ENCODE data around the gene ERBB4. TPM values are rescaled to one million over a fixed set of nuclear protein-coding genes. Genes with fewer than 3 reads are reported as not detected.
A peak's percentile ranks its signal among the peaks of the same experiment; 100 is the strongest.

The ERBB4 gene
- total and polyA plus RNA-seq, 2 of the 8 experiments (the other 6 are each of a cell fraction or from before 2014, with no cell fraction given), result 0.34 to 1.3 TPM

GRCh38 chr2:211833582-211834279 is 704.9 kb downstream of the ERBB4 start:
- H2BK120ac ChIP-seq (replicated peaks; ENCODE audit: low read depth, low read length), result no peak overlapping the region
- POLR2A ChIA-PET (ENCODE audit: partially characterized antibody), result no interaction called here
- no peak overlapping the region for H2BK12ac ChIP-seq (ENCODE audit: low read depth, low read length)
- H2AFZ ChIP-seq (ENCODE audit: low read length), result no peak overlapping the region
- no peak overlapping the region for H2BK20ac ChIP-seq (ENCODE audit: low read length)
- no peak overlapping the region for H4K5ac ChIP-seq (ENCODE audit: insufficient read length, low read depth, low read length)
- peak overlapping the region in 1 of 4 experiments; percentile 34; a peak in 1 of 7 replicates for H3K9ac ChIP-seq (replicated peaks in 1 of 4; ENCODE audit: extremely low read depth in 1 of 4, low read depth in 3 of 4, low read length in 3 of 4)
- FAIRE-seq, result no peak
- H4K20me1 ChIP-seq (replicated peaks in 1 of 2; ENCODE audit: control insufficient read depth in 1 of 2, insufficient read depth in 2 of 2, low read length in 2 of 2), result no peaks in the 10 kb centered on the region
- no peaks in the 10 kb centered on the region for H3K79me1 ChIP-seq (ENCODE audit: low read depth, low read length)
- no peaks in the 10 kb centered on the region for H3K23me2 ChIP-seq (ENCODE audit: low read depth, low read length)
- H3K79me2 ChIP-seq (ENCODE audit: control insufficient read depth in 1 of 2, insufficient read depth in 2 of 2, low read length in 2 of 2), result no peaks in the 10 kb centered on the region
- no peak overlapping the region for H2BK15ac ChIP-seq (ENCODE audit: low read length)
- no peak overlapping the region for H3K14ac ChIP-seq (ENCODE audit: insufficient read length)
- no peaks in the 10 kb centered on the region for H3K9me3 ChIP-seq (ENCODE audit: insufficient read depth in 2 of 2, low read depth in 1 of 2, low read length in 1 of 2)
- no peak overlapping the region for H3K4ac ChIP-seq (replicated peaks; ENCODE audit: insufficient read length, low read depth, low read length)
- H3K23ac ChIP-seq (ENCODE audit: insufficient read length), result no peak overlapping the region
- H4K91ac ChIP-seq (replicated peaks; ENCODE audit: insufficient read length, low read length), result no peak overlapping the region
- no peak overlapping the region for H3K4me3 ChIP-seq (ENCODE audit: extremely low read depth in 1 of 4, insufficient read depth in 2 of 4, low read depth in 3 of 4, low read length in 4 of 4)
- CTCF ChIA-PET (ENCODE audit: partially characterized antibody), result interaction anchor here (0.6 kb wide), 1 partner anchor 88 kb away, joined by 4 read pairs; no protein-coding TSS in a partner anchor
- WGBS, 2 experiments (ENCODE audit: extremely low coverage in 1 of 2, insufficient coverage in 1 of 2, insufficient read length in 1 of 2, insufficient replicate concordance in 2 of 2, low coverage in 1 of 2, low lambda C conversion rate in 2 of 2, missing lambda C conversion rate in 1 of 2), result 63% methylated on average over 4 of the region's 4 CpGs; no CpG with 5 or more reads in 1 of the 2 experiments
- H3K18ac ChIP-seq (ENCODE audit: extremely low read depth, low read length), result no peak overlapping the region
- no peaks in the 10 kb centered on the region for H3K4me1 ChIP-seq (replicated peaks in 1 of 4; ENCODE audit: control insufficient read depth in 3 of 4, insufficient read depth in 4 of 4, low read length in 3 of 4)
- no peaks in the 10 kb centered on the region for H3K36me3 ChIP-seq (ENCODE audit: control insufficient read depth in 2 of 4, insufficient read depth in 4 of 4, low read length in 3 of 4)
- no peak overlapping the region for H2BK5ac ChIP-seq (ENCODE audit: low read depth, low read length)
- no peak overlapping the region for H3K27ac ChIP-seq (ENCODE audit: low read depth, low read length)
- no peaks in the 10 kb centered on the region for H3K27me3 ChIP-seq (replicated peaks in 1 of 4; ENCODE audit: control insufficient read depth in 3 of 4, extremely low read depth in 1 of 4, insufficient read depth in 3 of 4, low read length in 3 of 4)
- H3K4me2 ChIP-seq (ENCODE audit: insufficient read depth in 1 of 2, low read depth in 2 of 2, low read length in 2 of 2), result no peak overlapping the region
- H4K8ac ChIP-seq (ENCODE audit: extremely low read depth, insufficient read depth, low read length), result no peak overlapping the region
- no peak overlapping the region for H3K56ac ChIP-seq (replicated peaks; ENCODE audit: insufficient read length, low read depth, low read length)
- H2AK5ac ChIP-seq (ENCODE audit: low read depth, low read length), result no peak overlapping the region
- DNase-seq (ENCODE audit: low read depth in 1 of 2, low spot score in 2 of 2), result no peak
- TF ChIP-seq CEBPB (IDR thresholded peaks at IDR 0.05; ENCODE audit: low read depth, low read length), result no peak
- TF ChIP-seq TCF12 (IDR thresholded peaks at IDR 0.05; ENCODE audit: low read depth, low read length), result no peak
- no peak for TF ChIP-seq CHD1 (IDR thresholded peaks at IDR 0.05; ENCODE audit: low read depth, low read length)
- no peak for TF ChIP-seq E2F6 (IDR thresholded peaks at IDR 0.05)
- no peak for TF ChIP-seq TEAD4 (IDR thresholded peaks at IDR 0.05; ENCODE audit: low read depth, low read length)
- no peak for TF ChIP-seq CREB1 (IDR thresholded peaks at IDR 0.05)
